HepG2 (cell line): ENCODE data around the gene MAN2B2. TPM values are rescaled to one million over a fixed set of nuclear protein-coding genes. Genes with fewer than 3 reads are reported as not detected.

Source experiments
- ATAC-seq: fragments of 200-7000 bp; cut with Tn5 transposase; 3 replicates; pipeline ENCODE4 v1.9.1; 2020; ENCODE audit warnings: mild to moderate bottlenecking, moderate library complexity
- BruUV-seq: library from RNA; stranded (reverse); fragments of 400-500 nt; replicated peaks from 2 replicates; lab custom pipeline; 2021; lab: Mats Ljungman, UMichigan
- CTCF ChIA-PET: fragments of 300-600 bp; formaldehyde crosslinking; extraction: SDS; loops from one replicate; lab custom pipeline; 2021; ENCODE audit warnings: low total read pairs, inconsistent platforms, low intra/inter-chr PET ratio; lab: Yijun Ruan, JAX
- POLR2A ChIA-PET: fragments of 350-600 bp; sonication (Branson Sonifier 250); formaldehyde crosslinking; loops from one replicate; lab custom pipeline; 2020; ENCODE audit warnings: antibody characterized with exemption, inconsistent platforms; lab: Yijun Ruan, JAX
- DNase-seq: peaks from one replicate; pipeline ENCODE4 v3.0.0-alpha.2; 2015; ENCODE audit warnings: low spot score
- FAIRE-seq: peaks from 3 replicates; lab custom pipeline; 2011; peaks lifted over from hg19 to GRCh38; lab: Jason Lieb, UNC
- H2AFZ ChIP-seq: one replicate; pipeline ENCODE4 v1.6.1; 2011; ENCODE audit warnings: low read length, inconsistent platforms
- H3K27ac ChIP-seq: fragments of 300-600 bp; 3 replicates; pipeline ENCODE4 v1.8.0; 2011; ENCODE audit warnings: mixed run types, mild to moderate bottlenecking, mixed read lengths, low read length, inconsistent platforms; ENCODE audit not compliant: insufficient read depth; ENCODE audit errors: extremely low read length
- H3K27me3 ChIP-seq, 2 experiments: fragments of 200-600 bp in 1 of 2; 2 replicates in 1 of 2; 3 replicates in 1 of 2; pipeline versions ENCODE4 v1.6.0 to v1.8.0; 2011; ENCODE audit warnings: low read length in 2 of 2, mild to moderate bottlenecking in 2 of 2, moderate library complexity in 2 of 2, inconsistent platforms in 1 of 2; ENCODE audit not compliant: insufficient read depth in 2 of 2, control insufficient read depth in 1 of 2
- H3K36me3 ChIP-seq, 2 experiments: fragments of 200-600 bp in 1 of 2; replicated peaks in 1 of 2; 2 replicates in 1 of 2; 3 replicates in 1 of 2; pipeline versions ENCODE4 v1.5.1 to v1.8.0; 2011; ENCODE audit warnings: low read length in 2 of 2, inconsistent platforms in 1 of 2; ENCODE audit not compliant: insufficient read depth in 2 of 2, control insufficient read depth in 1 of 2
- H3K4me1 ChIP-seq: 2 replicates; pipeline ENCODE4 v1.5.1; 2012; ENCODE audit warnings: low read length, inconsistent platforms; ENCODE audit not compliant: insufficient read depth
- H3K4me2 ChIP-seq: 2 replicates; pipeline ENCODE4 v1.6.0; 2011; ENCODE audit warnings: low read depth, low read length, inconsistent platforms
- H3K4me3 ChIP-seq, 3 experiments: fragments of 200-600 bp in 1 of 3; sonication (generic), shearing (Covaris generic) in 1 of 3; replicated peaks in 1 of 3; 2 replicates each; pipeline ENCODE4 v1.5.1; 2011 to 2016; ENCODE audit warnings: low read length in 3 of 3, inconsistent platforms in 2 of 3, low read depth in 2 of 3, mild to moderate bottlenecking in 2 of 3, control low read depth in 1 of 3, mixed read lengths in 1 of 3; ENCODE audit not compliant: insufficient read depth in 1 of 3
- H3K79me2 ChIP-seq: one replicate; pipeline ENCODE4 v1.6.1; 2011; ENCODE audit warnings: low read length, inconsistent platforms; ENCODE audit not compliant: insufficient read depth
- H3K9ac ChIP-seq: 2 replicates; pipeline ENCODE4 v1.6.0; 2011; ENCODE audit warnings: mild to moderate bottlenecking, low read depth, low read length, inconsistent platforms; ENCODE audit not compliant: insufficient read depth
- H3K9me3 ChIP-seq: 2 replicates; pipeline ENCODE4 v1.5.1; 2012; ENCODE audit warnings: mild to moderate bottlenecking, low read length
- H4K20me1 ChIP-seq: 2 replicates; pipeline ENCODE4 v1.6.0; 2011; ENCODE audit warnings: inconsistent platforms, mild to moderate bottlenecking, low read length, moderate library complexity; ENCODE audit not compliant: insufficient read depth
- HCFC1 ChIP-seq: fragments of 150-350 bp; IDR thresholded peaks from 2 replicates; pipeline ENCODE4 v1.6.1; 2014; ENCODE audit warnings: low read depth, low read length
- NFYB ChIP-seq: sonication (generic); formaldehyde crosslinking; IDR thresholded peaks from 2 replicates; pipeline ENCODE4 v1.4.0; 2020; ENCODE audit warnings: missing genetic modification reagents
- NFYC ChIP-seq: IDR thresholded peaks from 2 replicates; pipeline ENCODE4 v1.6.1; 2016; ENCODE audit warnings: missing genetic modification reagents, missing compliant biosample characterization
- PLRG1 ChIP-seq: fragments of 450-650 bp; conservative IDR thresholded peaks from 2 replicates; pipeline ENCODE4 v1.6.1; 2016
- POLR2A ChIP-seq, 2 experiments: IDR thresholded peaks; 2 replicates each; pipeline ENCODE4 v1.6.1; 2011; ENCODE audit warnings: low read depth in 2 of 2, low read length in 2 of 2, mild to moderate bottlenecking in 1 of 2, moderate library complexity in 1 of 2; ENCODE audit not compliant: insufficient read depth in 1 of 2
- THAP11 ChIP-seq: IDR thresholded peaks from 2 replicates; pipeline ENCODE4 v1.6.1; 2016; ENCODE audit warnings: missing biosample characterization, missing genetic modification reagents
- TOPORS ChIP-seq: sonication (generic); formaldehyde crosslinking; IDR thresholded peaks from 2 replicates; pipeline ENCODE4 v1.8.0; 2023; ENCODE audit warnings: mild to moderate bottlenecking, missing genetic modification reagents
- USF2 ChIP-seq, 2 experiments: sonication (generic) in 1 of 2; formaldehyde crosslinking in 1 of 2; IDR thresholded peaks; 2 replicates each; pipeline versions ENCODE4 v1.5.1 to v1.6.1; 2011 to 2020; ENCODE audit warnings: borderline replicate concordance in 1 of 2, low read depth in 1 of 2, low read length in 1 of 2, mild to moderate bottlenecking in 1 of 2, missing genetic modification reagents in 1 of 2, moderate library complexity in 1 of 2
- ZNF143 ChIP-seq: sonication (generic); formaldehyde crosslinking; IDR thresholded peaks from 2 replicates; pipeline ENCODE4 v1.4.0; 2020; ENCODE audit warnings: missing genetic modification reagents
- ZNF333 ChIP-seq: sonication (generic); formaldehyde crosslinking; IDR thresholded peaks from 2 replicates; pipeline ENCODE4 v1.4.0; 2020; ENCODE audit warnings: mild to moderate bottlenecking, missing genetic modification reagents, borderline replicate concordance
- WGBS: methylation state at CpG from one replicate; pipeline ENCODE4 v1.1.6; 2017; ENCODE audit warnings: low lambda C conversion rate; 5-methylcytosine and 5-hydroxymethylcytosine counted together
- in situ Hi-C: cut with HindIII; loops from 2 replicates; pipeline ENCODE4 v1.10.0; 2017; ENCODE audit warnings: low pct_unique_long_range_greater_than_20kb; ENCODE audit not compliant: extremely low pct_ligation_motif_present
- intact Hi-C: fragments of 100-400 bp; cut with micrococcal nuclease; formaldehyde crosslinking; loops from one replicate; pipeline ENCODE4 v1.10.0; 2022; ENCODE audit not compliant: unreplicated experiment
- polyA plus RNA-seq, 8 experiments: library from polyadenylated mRNA; depleted of rRNA in 3 of 8; stranded (reverse) in 7 of 8; unstranded in 1 of 8; fragments of >200 nt; fragmentation: Illumina TruSeq in 4 of 8; extraction: Trizol in 4 of 8; gene quantifications; 2 replicates each; pipeline versions ENCODE4 v1.2.1 to v1.2.3, GENCODE V29; 2011 to 2016; ENCODE audit warnings: low read depth in 4 of 8, missing spikeins in 1 of 8, mixed read lengths in 1 of 8; ENCODE audit not compliant: insufficient read depth in 1 of 8
- total RNA-seq, 5 experiments: library from RNA; depleted of rRNA; stranded (reverse); fragments of >200 nt; fragmentation: Illumina TruSeq; extraction: Trizol; gene quantifications; 2 replicates each; pipeline ENCODE4 v1.2.3, GENCODE V29; 2016; ENCODE audit warnings: low read depth in 1 of 5

MAN2B2 gene
- total and polyA plus RNA-seq, 2 of the 13 experiments (the other 11 are each of a cell fraction or from before 2014, with no cell fraction given) = 4.8 to 5.4 TPM

- Histone ChIP-seq H3K36me3 (peaks cover 7 to 16% of the 10 kb centered on the region in 2 experiments; a peak in 3 of 5 replicates), H3K79me2 (no peaks in the 10 kb centered on the region), H3K4me2 (no peak overlapping the region), H3K4me1 (no peaks in the 10 kb centered on the region), H3K9me3 (no peaks in the 10 kb centered on the region), H3K9ac (no peak overlapping the region), H3K4me3 (no peak overlapping the region), H2AFZ (no peak overlapping the region), H3K27me3 (no peaks in the 10 kb centered on the region; a peak in 1 of 5 replicates), H3K27ac (no peak overlapping the region), H4K20me1 (no peaks in the 10 kb centered on the region)
- DNase-seq = peak; percentile 55
- intact Hi-C loops = no loop called here
- POLR2A ChIA-PET = interaction anchor here (1.0 kb wide), 1 partner anchor 8 kb away, joined by 4 read pairs; the partner anchor contains the start of gene MAN2B2
- WGBS = 93% methylated on average over 3 of the region's 4 CpGs
- CTCF ChIA-PET = no interaction called here
- peak; percentile 77 for ATAC-seq
- FAIRE-seq = peak; percentile 58
- in situ Hi-C loops = no loop called here
- peak; percentile 54; the same call in 1 of the 2 replicates for TF ChIP-seq ZNF333
- peak; percentile 94 for TF ChIP-seq THAP11
- peak; percentile 62 for TF ChIP-seq USF2 (IDR thresholded peaks at IDR 0.05; ENCODE audit: low read depth, low read length)
- TF ChIP-seq USF2 (CRISPR knock-in tag; IDR thresholded peaks at IDR 0.05; ENCODE audit: borderline replicate concordance) = peak; percentile 71; the same call in 1 of the 2 replicates
- TF ChIP-seq POLR2A (IDR thresholded peaks at IDR 0.05; ENCODE audit: insufficient read depth in 1 of 2, low read depth in 2 of 2, low read length in 2 of 2) = 0 out of 4 replicates have a peak, but pooled peaks of 1 of the 2 experiments have one; percentile 34
- peak; percentile 81 for TF ChIP-seq NFYC
- peak; percentile 74 for TF ChIP-seq NFYB (CRISPR knock-in tag)
- TF ChIP-seq PLRG1 = no peak
- no peak for TF ChIP-seq TOPORS (CRISPR knock-in tag)
- TF ChIP-seq HCFC1 = peak; percentile 56; the same call in 1 of the 2 replicates
- TF ChIP-seq ZNF143 (CRISPR knock-in tag) = peak; percentile 91
- no TSS peak for BruUV-seq
These were observed 8.0 kb downstream of the MAN2B2 start for GRCh38 chr4:6582889-6583490.
